IPS-18c (cell line): ENCODE data around the gene SH3RF1.

Source experiments
- H3K4me3 ChIP-seq: 2 replicates; pipeline ENCODE4 v1.7.0; 2013; ENCODE audit warnings: low read depth, mild to moderate bottlenecking, low read length, moderate library complexity; ENCODE audit not compliant: insufficient read depth
- H3K9me3 ChIP-seq: one replicate; pipeline ENCODE4 v1.6.1; 2013; ENCODE audit warnings: mild to moderate bottlenecking, low read length, moderate library complexity; ENCODE audit not compliant: control insufficient read depth, insufficient read depth

Gene SH3RF1

GRCh38 chr4:169061386-169061785 is 209.4 kb downstream of the SH3RF1 start:
- H3K4me3 ChIP-seq, result no peak overlapping the region
- H3K9me3 ChIP-seq, result no peaks in the 10 kb centered on the region

GRCh38 chr4:169060391-169061091 is 210.2 kb downstream of the SH3RF1 start:
- H3K9me3 ChIP-seq, result no peaks in the 10 kb centered on the region
- no peak overlapping the region for H3K4me3 ChIP-seq

GRCh38 chr4:169059306-169060211 is 211.2 kb downstream of the SH3RF1 start:
- Histone ChIP-seq H3K4me3 (no peak overlapping the region), H3K9me3 (no peaks in the 10 kb centered on the region)

GRCh38 chr4:169058312-169058711 is 212.4 kb downstream of the SH3RF1 start:
- no peaks in the 10 kb centered on the region for H3K9me3 ChIP-seq
- no peak overlapping the region for H3K4me3 ChIP-seq

GRCh38 chr4:169054879-169055278 is 215.9 kb downstream of the SH3RF1 start:
- no peaks in the 10 kb centered on the region for H3K9me3 ChIP-seq
- H3K4me3 ChIP-seq, result no peak overlapping the region

GRCh38 chr4:169052594-169052945 is 218.2 kb downstream of the SH3RF1 start:
- Histone ChIP-seq H3K9me3 (no peaks in the 10 kb centered on the region), H3K4me3 (no peak overlapping the region)

- H3K9me3 ChIP-seq, result no peaks in the 10 kb centered on the region
Measured at GRCh38 chr4:169051761-169052593, 218.8 kb downstream of the SH3RF1 start.

GRCh38 chr4:169050881-169051760 is 219.6 kb downstream of the SH3RF1 start:
- Histone ChIP-seq H3K4me3 (no peak overlapping the region), H3K9me3 (no peaks in the 10 kb centered on the region)

More at GRCh38 chr4:169051761-169052593, 218.8 kb downstream of the SH3RF1 start:
- no peak overlapping the region for H3K4me3 ChIP-seq

- H3K9me3 ChIP-seq, result no peaks in the 10 kb centered on the region
- H3K4me3 ChIP-seq, result no peak overlapping the region
Measured at GRCh38 chr4:169050284-169050683, 220.5 kb downstream of the SH3RF1 start.

GRCh38 chr4:169048868-169049414 is 221.8 kb downstream of the SH3RF1 start:
- Histone ChIP-seq H3K9me3 (no peaks in the 10 kb centered on the region), H3K4me3 (no peak overlapping the region)

GRCh38 chr4:169047956-169048355 is 222.8 kb downstream of the SH3RF1 start:
- Histone ChIP-seq H3K9me3 (no peaks in the 10 kb centered on the region), H3K4me3 (no peak overlapping the region)

- Histone ChIP-seq H3K4me3 (no peak overlapping the region), H3K9me3 (no peaks in the 10 kb centered on the region)
Measured at GRCh38 chr4:169045862-169046584, 224.7 kb downstream of the SH3RF1 start.

- no peaks in the 10 kb centered on the region for H3K9me3 ChIP-seq
- H3K4me3 ChIP-seq, result no peak overlapping the region
Measured at GRCh38 chr4:169044714-169045447, 225.9 kb downstream of the SH3RF1 start.
